ENCODE results near the gene CCDC59.

The CCDC59 gene

GRCh38 chr12:82351390-82351789 lies 6.8 kb downstream of the CCDC59 start:
- H3K4me3 ChIP-seq (ENCODE audit: low read depth, low read length) = no peak overlapping the region
- TF ChIP-seq, protein P1, sequence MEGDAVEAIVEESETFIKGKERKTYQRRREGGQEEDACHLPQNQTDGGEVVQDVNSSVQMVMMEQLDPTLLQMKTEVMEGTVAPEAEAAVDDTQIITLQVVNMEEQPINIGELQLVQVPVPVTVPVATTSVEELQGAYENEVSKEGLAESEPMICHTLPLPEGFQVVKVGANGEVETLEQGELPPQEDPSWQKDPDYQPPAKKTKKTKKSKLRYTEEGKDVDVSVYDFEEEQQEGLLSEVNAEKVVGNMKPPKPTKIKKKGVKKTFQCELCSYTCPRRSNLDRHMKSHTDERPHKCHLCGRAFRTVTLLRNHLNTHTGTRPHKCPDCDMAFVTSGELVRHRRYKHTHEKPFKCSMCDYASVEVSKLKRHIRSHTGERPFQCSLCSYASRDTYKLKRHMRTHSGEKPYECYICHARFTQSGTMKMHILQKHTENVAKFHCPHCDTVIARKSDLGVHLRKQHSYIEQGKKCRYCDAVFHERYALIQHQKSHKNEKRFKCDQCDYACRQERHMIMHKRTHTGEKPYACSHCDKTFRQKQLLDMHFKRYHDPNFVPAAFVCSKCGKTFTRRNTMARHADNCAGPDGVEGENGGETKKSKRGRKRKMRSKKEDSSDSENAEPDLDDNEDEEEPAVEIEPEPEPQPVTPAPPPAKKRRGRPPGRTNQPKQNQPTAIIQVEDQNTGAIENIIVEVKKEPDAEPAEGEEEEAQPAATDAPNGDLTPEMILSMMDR (IDR thresholded peaks at IDR 0.05; ENCODE audit: low read depth, low read length) = no peak

- TF ChIP-seq, protein P1 (IDR thresholded peaks at IDR 0.05; ENCODE audit: low read depth, low read length) = no peak
- H3K4me3 ChIP-seq (ENCODE audit: low read depth, low read length) = no peak overlapping the region
Measured at GRCh38 chr12:82350161-82350560, 8.0 kb downstream of the CCDC59 start.

DNA sequence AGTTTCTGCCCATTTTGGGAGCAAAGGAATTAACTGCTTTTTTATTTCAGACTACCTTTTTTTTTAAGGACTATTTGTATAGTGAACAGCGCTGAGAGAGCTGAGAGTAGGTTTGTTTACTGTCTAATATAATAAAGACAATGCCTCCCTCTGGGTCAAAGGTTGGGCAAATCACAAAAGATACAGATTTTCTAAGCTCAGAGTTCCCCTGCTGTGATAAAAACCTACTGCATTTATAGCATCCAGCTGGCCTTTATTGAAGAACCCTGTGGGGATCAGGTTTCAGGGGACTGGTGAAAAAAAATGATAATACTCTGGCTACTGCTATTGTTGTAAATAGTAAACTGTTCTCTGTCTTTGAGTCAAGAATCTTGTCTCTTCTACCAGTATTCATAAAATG lies 28.7 kb downstream of the CCDC59 start:
- H3K4me3 ChIP-seq (ENCODE audit: low read depth, low read length) = no peak overlapping the region
- TF ChIP-seq, protein P1 (IDR thresholded peaks at IDR 0.05; ENCODE audit: low read depth, low read length) = no peak

- H3K4me3 ChIP-seq (ENCODE audit: low read depth, low read length) = no peak overlapping the region
- TF ChIP-seq, protein P1 (IDR thresholded peaks at IDR 0.05; ENCODE audit: low read depth, low read length) = no peak
Measured at GRCh38 chr12:82327861-82328260, 30.3 kb downstream of the CCDC59 start.

DNA sequence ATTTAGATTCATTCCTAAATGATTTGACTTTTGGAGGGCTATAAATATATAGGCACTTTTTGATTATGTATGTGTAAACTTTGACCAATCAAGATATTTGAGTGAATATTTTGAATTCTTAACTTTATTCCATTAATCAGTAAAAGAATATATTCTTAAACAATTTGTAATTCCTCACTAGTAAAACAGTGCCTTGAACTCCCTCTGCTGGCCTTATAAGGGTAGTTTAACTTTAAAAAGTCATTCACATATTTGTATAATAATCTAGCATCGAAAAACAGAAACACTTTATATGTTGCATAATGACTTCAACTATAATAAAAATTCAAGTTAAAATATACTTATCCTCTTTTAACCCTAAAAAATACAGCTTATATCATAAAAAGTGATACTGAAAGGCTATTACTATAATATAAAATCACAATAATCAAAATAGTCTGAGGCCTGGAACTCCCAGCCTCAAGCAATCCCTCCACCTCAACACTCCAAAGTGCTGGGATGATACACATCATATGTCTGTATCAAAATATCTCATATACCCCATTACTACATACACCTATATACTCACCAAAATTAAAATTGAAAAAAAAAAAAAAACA lies 31.2 kb downstream of the CCDC59 start:
- TF ChIP-seq, protein P1 (IDR thresholded peaks at IDR 0.05; ENCODE audit: low read depth, low read length) = peak; percentile 12; the same call in 1 of the 2 replicates
- no peak overlapping the region for H3K4me3 ChIP-seq (ENCODE audit: low read depth, low read length)

- H3K4me3 ChIP-seq (ENCODE audit: low read depth, low read length) = no peak overlapping the region
- TF ChIP-seq, protein P1 (IDR thresholded peaks at IDR 0.05; ENCODE audit: low read depth, low read length) = no peak
Measured at GRCh38 chr12:82325540-82326336, 32.4 kb downstream of the CCDC59 start.

- TF ChIP-seq, protein P1 (IDR thresholded peaks at IDR 0.05; ENCODE audit: low read depth, low read length) = no peak
Measured at GRCh38 chr12:82319276-82319675, 38.9 kb downstream of the CCDC59 start.

More at GRCh38 chr12:82319276-82319675, 38.9 kb downstream of the CCDC59 start:
- H3K4me3 ChIP-seq (ENCODE audit: low read depth, low read length) = no peak overlapping the region

Data from WI38 (cell line).